ENCODE results near the gene GLIS2.

Gene GLIS2

DNA sequence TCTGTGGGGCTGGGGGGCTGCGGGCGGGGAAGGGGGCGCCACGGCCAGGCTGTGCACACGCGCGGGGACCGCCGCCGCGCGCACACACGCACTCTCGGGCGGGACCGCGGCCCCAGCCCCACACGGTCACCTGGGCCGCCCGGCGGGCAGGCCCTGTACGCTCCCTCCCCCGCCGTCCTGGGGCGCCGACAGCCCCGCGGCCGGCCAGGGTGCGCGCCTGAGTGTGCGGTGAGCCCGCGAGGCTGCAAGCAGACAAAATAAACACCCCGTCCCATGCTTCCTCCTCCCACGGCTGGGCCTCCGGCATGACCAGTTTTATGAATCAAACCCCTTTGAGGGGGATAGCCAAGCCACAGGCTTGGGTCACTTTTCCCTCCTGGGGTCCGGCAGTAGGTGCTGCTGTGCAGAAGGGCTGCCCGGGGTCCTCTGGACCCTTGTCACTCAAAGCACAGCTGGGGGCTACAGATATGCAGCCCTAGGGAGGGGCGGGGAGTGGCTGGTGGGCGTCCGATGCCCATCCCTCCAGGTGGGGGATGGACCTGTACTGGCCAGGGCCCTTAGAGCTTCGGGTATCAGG, 56.2 kb downstream of the GLIS2 start:
- peak overlapping the region; percentile 40 to 62 for H3K4me3 ChIP-seq (ENCODE audit: low read depth in 1 of 2, low read length in 2 of 2)
- no peaks in the 10 kb centered on the region for H3K36me3 ChIP-seq (ENCODE audit: insufficient read depth, low read length)
- peak overlapping the region; percentile 90 for H3K27ac ChIP-seq (ENCODE audit: low read depth, low read length)
- peak overlapping the region; percentile 38 for H3K9ac ChIP-seq (ENCODE audit: low read length)
- peaks cover 53% of the 10 kb centered on the region for H3K4me1 ChIP-seq (ENCODE audit: insufficient read depth, low read length)
- no peaks in the 10 kb centered on the region for H3K27me3 ChIP-seq (ENCODE audit: control insufficient read depth in 1 of 2, insufficient read depth in 2 of 2, low read length in 2 of 2)
- no peaks in the 10 kb centered on the region for H3K9me3 ChIP-seq (ENCODE audit: low read length)

DNA sequence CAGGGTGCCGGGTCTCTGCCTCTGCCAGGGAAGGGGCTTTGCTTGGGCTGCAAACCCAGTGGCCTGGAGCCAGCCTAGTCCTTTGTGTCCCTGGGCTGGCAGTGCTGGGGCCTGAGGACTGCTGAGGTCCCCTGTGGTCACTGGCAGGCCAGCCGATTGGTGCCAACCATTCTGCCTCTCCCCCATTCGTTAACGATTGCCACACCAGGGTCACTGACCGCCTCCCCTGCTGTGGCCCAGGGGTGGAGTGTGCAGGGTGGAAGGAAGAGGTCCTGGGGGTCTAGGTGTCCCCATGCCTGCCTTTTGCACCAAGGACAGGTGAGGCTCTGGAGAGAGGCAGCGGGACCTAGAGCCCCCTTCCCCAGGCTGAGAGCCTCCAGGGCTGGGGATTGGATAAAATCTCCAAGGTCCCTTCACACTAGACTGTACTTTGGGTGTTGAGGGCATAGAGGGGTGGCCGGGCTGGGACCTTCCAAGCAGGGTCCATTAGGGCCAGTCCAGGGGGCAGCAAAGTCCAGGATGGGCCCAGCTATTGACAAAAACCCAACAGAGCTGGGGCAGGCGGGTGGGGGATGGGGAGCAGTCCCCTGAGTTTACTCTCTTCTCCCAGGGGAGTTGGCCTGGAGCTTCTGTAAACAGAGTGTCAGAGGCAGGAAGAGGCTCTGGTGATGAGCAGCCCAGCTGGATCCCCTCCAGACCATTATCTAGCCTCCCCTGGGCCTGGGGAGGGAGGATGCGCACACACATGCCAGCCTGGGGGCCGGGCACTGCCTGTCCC, 56.9 kb downstream of the GLIS2 start:
- Histone ChIP-seq H3K27me3 (ENCODE audit: control insufficient read depth in 1 of 2, insufficient read depth in 2 of 2, low read length in 2 of 2) (no peaks in the 10 kb centered on the region), H3K27ac (ENCODE audit: low read depth, low read length) (peak overlapping the region; percentile 90), H3K4me3 (ENCODE audit: low read depth in 1 of 2, low read length in 2 of 2) (peak overlapping the region; percentile 40 to 62), H3K36me3 (ENCODE audit: insufficient read depth, low read length) (no peaks in the 10 kb centered on the region), H3K4me1 (ENCODE audit: insufficient read depth, low read length) (peaks cover 58% of the 10 kb centered on the region), H3K9ac (ENCODE audit: low read length) (peak overlapping the region; percentile 38), H3K9me3 (ENCODE audit: low read length) (no peaks in the 10 kb centered on the region)

DNA sequence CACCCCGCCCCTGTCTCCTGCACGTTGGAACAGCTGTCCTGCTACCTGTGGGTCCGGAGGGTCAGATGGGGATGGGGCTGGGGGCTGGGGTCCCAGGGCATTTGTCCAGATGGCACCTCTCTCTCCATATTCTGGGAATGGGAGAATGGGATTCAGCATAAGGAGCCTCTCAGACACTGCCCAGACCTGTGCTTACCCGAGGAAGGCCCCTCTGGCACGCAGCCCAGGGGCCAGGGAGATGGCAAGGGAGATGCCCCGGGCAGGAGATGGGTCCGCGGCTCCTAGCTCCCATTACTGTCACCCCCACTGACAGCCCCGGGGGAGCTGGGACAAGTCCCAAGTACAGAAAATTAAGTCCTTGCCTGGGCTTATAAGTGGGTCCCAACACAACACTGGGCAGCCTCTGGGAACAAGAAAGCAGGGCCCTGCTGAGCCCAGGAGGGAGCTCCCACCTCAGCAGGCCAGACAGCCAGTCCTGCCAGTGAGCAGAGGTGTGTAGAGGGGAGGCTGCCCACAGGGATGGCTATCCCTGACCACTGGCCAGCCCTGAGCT, 57.6 kb downstream of the GLIS2 start:
- peaks cover 59% of the 10 kb centered on the region for H3K4me1 ChIP-seq (ENCODE audit: insufficient read depth, low read length)
- peak overlapping the region; percentile 59 for H3K9ac ChIP-seq (ENCODE audit: low read length)
- H3K27me3 ChIP-seq (ENCODE audit: control insufficient read depth in 1 of 2, insufficient read depth in 2 of 2, low read length in 2 of 2): no peaks in the 10 kb centered on the region
- H3K27ac ChIP-seq (ENCODE audit: low read depth, low read length): peak overlapping the region; percentile 90
- H3K4me3 ChIP-seq (ENCODE audit: low read depth in 1 of 2, low read length in 2 of 2): peak overlapping the region; percentile 21 to 62
- no peaks in the 10 kb centered on the region for H3K36me3 ChIP-seq (ENCODE audit: insufficient read depth, low read length)
- no peaks in the 10 kb centered on the region for H3K9me3 ChIP-seq (ENCODE audit: low read length)

DNA sequence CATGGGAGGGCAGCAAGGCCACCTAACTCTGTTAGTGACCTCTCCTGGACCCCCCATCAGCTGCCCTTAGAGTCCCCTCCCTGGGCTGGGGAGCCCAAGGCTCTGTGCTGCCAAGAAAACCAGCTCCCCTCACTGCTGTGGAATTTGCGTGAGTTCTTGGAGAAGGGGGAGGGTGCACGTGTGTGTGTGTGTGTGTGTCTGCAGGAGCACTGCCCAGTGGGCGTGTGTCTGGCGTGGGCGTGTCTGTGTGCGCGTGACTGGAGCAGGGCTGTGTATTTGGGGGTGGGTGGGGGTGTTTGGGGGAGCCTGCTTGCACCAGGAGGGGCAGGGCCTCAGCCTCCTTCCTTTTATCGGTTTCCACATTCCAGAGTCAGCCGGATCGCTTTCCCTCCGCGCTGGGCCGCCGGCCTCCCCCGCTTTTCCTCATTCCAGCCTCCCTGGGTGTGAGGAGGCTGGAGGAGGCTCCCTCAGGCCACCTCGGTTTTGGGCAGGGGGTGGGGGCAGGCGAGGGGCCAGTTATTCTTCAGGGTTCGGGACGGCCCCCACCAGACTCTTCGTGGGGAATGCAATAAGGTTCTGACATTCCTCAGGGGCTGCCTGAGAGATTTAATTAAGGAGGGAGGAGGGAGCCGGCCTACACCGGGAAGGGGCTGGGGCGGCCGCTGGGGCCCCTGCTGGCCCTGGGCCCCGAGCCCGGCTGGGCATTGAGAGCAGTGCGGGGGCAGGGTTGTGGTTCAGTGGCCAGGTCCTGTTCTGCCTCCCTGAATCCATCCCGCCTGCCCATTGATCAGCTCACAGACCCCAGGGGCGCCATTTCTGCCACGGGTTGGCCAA, 58.3 kb downstream of the GLIS2 start:
- Histone ChIP-seq H3K36me3 (ENCODE audit: insufficient read depth, low read length) (no peaks in the 10 kb centered on the region), H3K27ac (ENCODE audit: low read depth, low read length) (peak overlapping the region; percentile 90), H3K9ac (ENCODE audit: low read length) (peak overlapping the region; percentile 59), H3K27me3 (ENCODE audit: control insufficient read depth in 1 of 2, insufficient read depth in 2 of 2, low read length in 2 of 2) (no peaks in the 10 kb centered on the region), H3K9me3 (ENCODE audit: low read length) (no peaks in the 10 kb centered on the region), H3K4me3 (ENCODE audit: low read depth in 1 of 2, low read length in 2 of 2) (peak overlapping the region; percentile 21 to 62), H3K4me1 (ENCODE audit: insufficient read depth, low read length) (peaks cover 59% of the 10 kb centered on the region)

DNA sequence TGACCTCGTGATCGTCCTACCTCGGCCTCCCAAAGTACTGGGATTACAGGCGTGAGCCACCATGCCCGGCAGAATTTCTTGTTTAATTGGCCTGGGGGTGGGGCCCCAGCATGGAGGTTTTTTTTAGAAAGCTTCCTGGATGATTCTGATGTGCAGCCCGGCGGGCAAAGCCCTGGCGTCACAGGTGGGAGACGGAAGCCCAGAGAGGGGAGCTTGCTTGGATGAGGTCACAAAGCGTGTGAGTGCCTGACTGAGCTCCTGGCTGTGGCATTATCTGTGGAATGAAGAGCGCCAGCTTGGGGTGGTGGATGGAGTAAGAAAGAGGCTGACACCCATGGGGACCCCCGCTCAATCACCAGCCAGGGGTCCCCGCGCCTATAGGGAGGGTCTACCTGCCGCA, 59.9 kb downstream of the GLIS2 start:
- H3K9ac ChIP-seq (ENCODE audit: low read length): no peak overlapping the region
- no peaks in the 10 kb centered on the region for H3K27me3 ChIP-seq (ENCODE audit: control insufficient read depth in 1 of 2, insufficient read depth in 2 of 2, low read length in 2 of 2)
- peaks cover 63% of the 10 kb centered on the region for H3K4me1 ChIP-seq (ENCODE audit: insufficient read depth, low read length)
- H3K9me3 ChIP-seq (ENCODE audit: low read length): no peaks in the 10 kb centered on the region
- H3K27ac ChIP-seq (ENCODE audit: low read depth, low read length): peak overlapping the region; percentile 73
- H3K36me3 ChIP-seq (ENCODE audit: insufficient read depth, low read length): no peaks in the 10 kb centered on the region
- H3K4me3 ChIP-seq (ENCODE audit: low read depth in 1 of 2, low read length in 2 of 2): peak overlapping the region in 1 of 2 donors; percentile 14

DNA sequence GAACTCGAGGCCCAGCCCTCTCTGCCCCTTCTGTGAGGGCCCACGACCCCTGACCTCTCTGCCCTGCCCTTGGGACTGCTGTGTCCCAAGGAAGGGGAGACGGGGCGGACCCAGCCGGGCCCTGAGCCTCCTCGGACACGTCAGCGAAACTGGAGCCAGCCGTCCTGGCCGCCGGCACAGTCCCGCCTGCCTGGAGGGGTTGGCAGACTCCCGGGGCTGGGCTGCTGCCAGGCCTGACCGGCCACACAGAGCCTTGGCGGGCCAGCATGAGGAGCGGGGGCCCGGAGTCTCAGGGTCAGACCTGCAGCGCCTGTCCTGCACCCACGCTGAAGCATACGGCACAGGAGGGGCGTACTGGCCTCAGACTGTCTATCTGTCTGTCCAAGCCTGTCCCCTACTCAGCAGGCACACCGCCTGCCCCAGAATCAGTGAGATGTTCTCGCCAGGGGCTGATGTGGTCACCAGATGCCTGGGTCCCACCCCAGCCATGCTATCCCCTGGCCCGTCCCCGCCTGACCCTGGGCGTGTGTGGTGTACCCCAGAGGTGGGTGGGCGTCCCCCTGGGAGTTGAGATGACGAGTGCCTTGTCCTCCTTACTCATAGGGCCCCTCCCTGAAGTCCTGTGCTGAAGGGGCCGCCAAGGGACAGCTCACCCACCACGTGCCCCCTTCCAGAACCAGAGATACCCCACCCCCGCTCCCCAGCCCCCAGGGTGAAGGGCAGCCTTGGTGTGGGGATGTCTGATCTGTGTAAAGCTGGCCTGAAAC, 60.4 kb downstream of the GLIS2 start:
- H3K27ac ChIP-seq (ENCODE audit: low read depth, low read length): peak overlapping the region; percentile 73
- peaks cover 58% of the 10 kb centered on the region for H3K4me1 ChIP-seq (ENCODE audit: insufficient read depth, low read length)
- H3K27me3 ChIP-seq (ENCODE audit: control insufficient read depth in 1 of 2, insufficient read depth in 2 of 2, low read length in 2 of 2): no peaks in the 10 kb centered on the region
- no peak overlapping the region for H3K9ac ChIP-seq (ENCODE audit: low read length)
- no peaks in the 10 kb centered on the region for H3K9me3 ChIP-seq (ENCODE audit: low read length)
- H3K36me3 ChIP-seq (ENCODE audit: insufficient read depth, low read length): no peaks in the 10 kb centered on the region
- H3K4me3 ChIP-seq (ENCODE audit: low read depth in 1 of 2, low read length in 2 of 2): peak overlapping the region; percentile 7 to 41

DNA sequence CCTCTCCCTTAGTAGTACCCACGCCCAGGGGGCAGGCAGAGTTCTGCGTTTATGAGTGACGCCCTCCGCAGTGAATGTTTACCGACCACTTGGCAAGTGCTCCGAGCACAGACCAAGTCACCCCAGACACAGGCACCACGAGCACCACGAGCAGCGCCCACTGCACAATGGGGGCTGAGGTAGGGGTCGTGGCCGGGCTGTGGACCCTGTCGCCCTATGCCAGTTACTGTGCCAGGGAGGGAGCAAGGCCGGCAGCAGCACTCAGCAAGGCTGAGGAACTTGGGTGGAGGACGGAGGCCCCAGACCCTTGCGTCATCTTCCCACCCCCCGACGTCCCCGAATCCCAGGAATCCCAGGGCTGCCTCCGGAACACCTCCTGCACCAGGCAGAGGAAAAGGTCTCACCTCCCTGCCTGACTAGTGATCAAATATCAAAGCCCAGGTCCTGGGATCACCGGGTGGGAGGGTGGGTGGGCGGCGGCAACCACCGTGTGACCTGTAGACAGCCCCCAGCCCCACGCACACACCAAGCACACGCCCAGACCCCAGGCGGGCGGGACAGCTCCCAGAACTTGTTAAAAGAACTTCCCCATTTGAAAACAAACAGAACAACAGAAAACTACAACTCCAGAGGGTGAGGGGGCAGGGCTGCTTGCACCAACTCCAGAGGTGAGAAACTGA, 61.2 kb downstream of the GLIS2 start:
- Histone ChIP-seq H3K27me3 (ENCODE audit: control insufficient read depth in 1 of 2, insufficient read depth in 2 of 2, low read length in 2 of 2) (no peaks in the 10 kb centered on the region), H3K27ac (ENCODE audit: low read depth, low read length) (peak overlapping the region; percentile 73), H3K9me3 (ENCODE audit: low read length) (no peaks in the 10 kb centered on the region), H3K36me3 (ENCODE audit: insufficient read depth, low read length) (no peaks in the 10 kb centered on the region), H3K4me1 (ENCODE audit: insufficient read depth, low read length) (peaks cover 58% of the 10 kb centered on the region), H3K9ac (ENCODE audit: low read length) (no peak overlapping the region), H3K4me3 (ENCODE audit: low read depth in 1 of 2, low read length in 2 of 2) (no peak overlapping the region)

DNA sequence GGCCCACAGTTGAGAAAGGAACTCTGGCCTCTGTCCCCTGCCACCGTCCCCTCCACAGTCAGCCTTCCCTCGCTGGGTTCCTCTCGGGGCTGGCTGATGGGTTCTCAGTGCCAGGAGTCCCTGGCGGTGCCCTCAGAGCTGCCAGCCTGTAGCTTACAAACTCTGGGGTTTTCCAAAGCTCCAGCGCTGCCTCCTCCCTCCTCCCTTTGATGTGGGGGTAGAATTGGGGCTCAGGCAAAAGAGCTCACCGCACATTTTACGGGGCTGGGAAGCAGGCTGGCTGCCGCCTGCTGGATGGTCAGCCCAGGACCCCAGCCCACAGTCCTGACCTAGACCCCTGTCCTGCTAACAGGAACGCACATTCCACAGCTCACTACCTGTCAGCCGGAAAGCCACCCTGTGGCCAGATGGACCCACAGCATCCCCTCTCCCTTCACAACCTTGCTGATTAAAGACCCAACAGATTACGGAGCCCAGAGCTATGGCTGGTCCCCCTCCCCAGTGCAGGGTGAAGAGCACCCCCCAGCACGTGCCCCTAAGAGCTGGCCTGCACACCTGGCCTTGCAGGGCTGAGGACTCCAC, 61.8 kb downstream of the GLIS2 start:
- peak overlapping the region; percentile 63 for H3K27ac ChIP-seq (ENCODE audit: low read depth, low read length)
- no peak overlapping the region for H3K9ac ChIP-seq (ENCODE audit: low read length)
- H3K9me3 ChIP-seq (ENCODE audit: low read length): no peaks in the 10 kb centered on the region
- peaks cover 53% of the 10 kb centered on the region for H3K4me1 ChIP-seq (ENCODE audit: insufficient read depth, low read length)
- H3K27me3 ChIP-seq (ENCODE audit: control insufficient read depth in 1 of 2, insufficient read depth in 2 of 2, low read length in 2 of 2): no peaks in the 10 kb centered on the region
- no peak overlapping the region for H3K4me3 ChIP-seq (ENCODE audit: low read depth in 1 of 2, low read length in 2 of 2)
- no peaks in the 10 kb centered on the region for H3K36me3 ChIP-seq (ENCODE audit: insufficient read depth, low read length)

DNA sequence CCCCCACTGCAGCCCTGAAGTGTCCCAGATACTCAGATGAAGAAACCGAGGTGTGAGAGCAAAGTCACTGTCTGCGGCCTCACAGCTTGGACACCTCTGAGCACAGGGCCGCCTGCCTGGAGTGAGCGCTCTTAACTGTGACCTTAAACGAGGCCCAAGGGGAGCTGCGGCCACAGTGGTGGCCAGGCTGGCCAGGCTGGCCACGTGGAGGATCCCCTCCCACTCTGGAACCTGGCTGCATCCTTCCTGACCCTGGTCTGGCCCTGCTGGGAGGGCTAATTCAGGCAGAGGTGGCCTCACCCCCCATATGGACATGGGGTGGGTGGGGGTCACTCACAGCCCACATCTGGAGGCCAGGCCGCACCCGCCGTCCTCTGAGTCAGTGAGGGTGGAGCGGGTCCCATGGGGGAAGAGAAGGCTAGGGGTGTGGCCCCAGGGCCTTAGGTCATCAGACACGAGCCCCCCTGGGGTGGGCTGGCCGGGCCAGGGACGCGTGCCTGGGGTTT, 62.3 kb downstream of the GLIS2 start:
- Histone ChIP-seq H3K27ac (ENCODE audit: low read depth, low read length) (peak overlapping the region; percentile 20), H3K4me3 (ENCODE audit: low read depth in 1 of 2, low read length in 2 of 2) (no peak overlapping the region), H3K4me1 (ENCODE audit: insufficient read depth, low read length) (peaks cover 47% of the 10 kb centered on the region), H3K9ac (ENCODE audit: low read length) (no peak overlapping the region), H3K9me3 (ENCODE audit: low read length) (no peaks in the 10 kb centered on the region), H3K27me3 (ENCODE audit: control insufficient read depth in 1 of 2, insufficient read depth in 2 of 2, low read length in 2 of 2) (no peaks in the 10 kb centered on the region), H3K36me3 (ENCODE audit: insufficient read depth, low read length) (no peaks in the 10 kb centered on the region)

DNA sequence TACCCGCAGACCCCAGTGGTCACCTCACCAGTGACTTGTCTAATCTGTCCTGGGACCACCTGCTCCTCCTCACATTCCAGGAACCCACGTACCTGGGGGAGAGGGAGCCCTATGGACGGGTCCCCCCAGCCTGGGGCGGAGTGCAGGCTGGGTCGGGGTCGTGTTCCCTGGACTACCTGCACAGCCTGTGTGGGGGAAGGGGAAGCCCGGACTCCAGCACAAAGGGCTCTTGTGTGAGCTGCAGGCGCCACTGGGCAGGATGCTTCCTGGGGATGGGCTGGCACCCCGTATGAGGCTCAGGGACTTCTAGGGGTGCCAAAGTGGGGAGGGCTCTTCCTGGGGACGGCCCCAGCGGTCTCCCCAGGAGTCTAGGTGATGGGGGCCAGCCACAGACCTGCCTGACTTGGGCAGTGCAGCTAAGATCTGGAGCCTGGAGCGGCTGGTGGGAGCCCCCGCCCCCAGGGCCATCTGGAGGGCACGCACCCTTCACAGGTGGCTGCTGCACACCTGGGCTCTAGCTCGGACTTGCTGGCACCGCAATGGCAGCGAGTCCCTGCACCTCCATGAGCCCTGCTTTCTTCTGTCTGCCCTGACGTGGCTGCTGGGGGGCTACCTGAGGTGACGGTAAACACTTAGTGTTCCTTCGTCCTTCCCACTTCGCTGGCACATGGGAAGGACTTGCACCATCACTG, 63.3 kb downstream of the GLIS2 start:
- no peaks in the 10 kb centered on the region for H3K27me3 ChIP-seq (ENCODE audit: control insufficient read depth in 1 of 2, insufficient read depth in 2 of 2, low read length in 2 of 2)
- no peak overlapping the region for H3K9ac ChIP-seq (ENCODE audit: low read length)
- peaks cover 39% of the 10 kb centered on the region for H3K4me1 ChIP-seq (ENCODE audit: insufficient read depth, low read length)
- peak overlapping the region; percentile 7 for H3K27ac ChIP-seq (ENCODE audit: low read depth, low read length)
- H3K4me3 ChIP-seq (ENCODE audit: low read depth in 1 of 2, low read length in 2 of 2): no peak overlapping the region
- no peaks in the 10 kb centered on the region for H3K9me3 ChIP-seq (ENCODE audit: low read length)
- peaks cover 4% of the 10 kb centered on the region for H3K36me3 ChIP-seq (ENCODE audit: insufficient read depth, low read length)
